Panc1 (cell line): ENCODE results near the gene ACSM3. TPM values are rescaled to one million over a fixed set of nuclear protein-coding genes. Genes with fewer than 3 reads are reported as not detected.

ENCODE experiments used
- ATAC-seq: fragments of 200-7000 bp; cut with Tn5 transposase; 2 replicates; pipeline ENCODE4 v1.9.1; 2020; ENCODE audit warnings: mild to moderate bottlenecking, moderate library complexity
- BruUV-seq: library from RNA; stranded (reverse); fragments of 400-500 nt; replicated peaks from 2 replicates; lab custom pipeline; 2021; lab: Mats Ljungman, UMichigan
- CTCF ChIA-PET: fragments of 300-600 bp; sonication (Branson Sonifier 250); formaldehyde crosslinking; loops from one replicate; lab custom pipeline; 2022; ENCODE audit warnings: antibody characterized with exemption; lab: Charles Lee
- POLR2A ChIA-PET: fragments of 300-600 bp; sonication (Branson Sonifier 250); formaldehyde crosslinking; loops from one replicate; lab custom pipeline; 2022; ENCODE audit warnings: antibody characterized with exemption; lab: Charles Lee
- DNase-seq: peaks from one replicate; pipeline ENCODE4 v3.0.0-alpha.2; 2010; ENCODE audit warnings: low read depth, low spot score
- H3K27ac ChIP-seq: 2 replicates; pipeline ENCODE4 v1.5.1; 2011; ENCODE audit warnings: mild to moderate bottlenecking, low read length, inconsistent platforms
- H3K27me3 ChIP-seq: fragments of 200-500 bp; sonication (Bioruptor generic); 2 replicates; pipeline ENCODE4 v1.6.0; 2014; ENCODE audit warnings: low read length, inconsistent platforms; ENCODE audit not compliant: control insufficient read depth, insufficient read depth
- H3K36me3 ChIP-seq: fragments of 200-500 bp; sonication (Bioruptor generic); 2 replicates; pipeline ENCODE4 v1.5.1; 2014; ENCODE audit warnings: inconsistent platforms, mild to moderate bottlenecking, low read length, moderate library complexity; ENCODE audit not compliant: control insufficient read depth, insufficient read depth
- H3K4me1 ChIP-seq: 2 replicates; pipeline ENCODE4 v1.5.1; 2011; ENCODE audit warnings: inconsistent platforms, mild to moderate bottlenecking, low read length, moderate library complexity; ENCODE audit not compliant: control insufficient read depth, insufficient read depth
- H3K4me3 ChIP-seq, 2 experiments: 2 replicates each; pipeline ENCODE4 v1.5.1; 2011 to 2012; ENCODE audit warnings: low read depth in 2 of 2, low read length in 2 of 2, mild to moderate bottlenecking in 2 of 2, inconsistent platforms in 1 of 2, moderate library complexity in 1 of 2
- H3K9me3 ChIP-seq: fragments of 200-500 bp; sonication (Bioruptor generic); 2 replicates; pipeline ENCODE4 v1.5.1; 2014; ENCODE audit warnings: low read depth, mild to moderate bottlenecking, inconsistent platforms, low read length, moderate library complexity; ENCODE audit not compliant: control insufficient read depth, insufficient read depth
- CTCF ChIP-seq: fragments of 450-650 bp; IDR thresholded peaks from 2 replicates; pipeline ENCODE4 v1.5.1; 2017; ENCODE audit warnings: mild to moderate bottlenecking
- POLR2AphosphoS5 ChIP-seq: IDR thresholded peaks from 2 replicates; pipeline ENCODE4 v1.6.1; 2012; ENCODE audit warnings: mild to moderate bottlenecking, low read depth, low read length, moderate library complexity
- REST ChIP-seq, 2 experiments: IDR thresholded peaks; 2 replicates each; pipeline ENCODE4 v1.6.1; 2011 to 2012; ENCODE audit warnings: low read depth in 2 of 2, control low read depth in 1 of 2, low read length in 1 of 2, mild to moderate bottlenecking in 1 of 2, moderate library complexity in 1 of 2; ENCODE audit not compliant: insufficient read depth in 1 of 2
- SIN3A ChIP-seq: IDR thresholded peaks from 2 replicates; pipeline ENCODE4 v1.6.1; 2012; ENCODE audit warnings: low read depth, mild to moderate bottlenecking, low read length, moderate library complexity, borderline replicate concordance; ENCODE audit not compliant: insufficient read depth
- TCF7L2 ChIP-seq: IDR thresholded peaks from 2 replicates; pipeline ENCODE4 v1.6.1; 2011; ENCODE audit warnings: mild to moderate bottlenecking, low read depth, low read length, inconsistent platforms
- in situ Hi-C: cut with HindIII; loops from 2 replicates; pipeline ENCODE4 v1.10.0; 2016; ENCODE audit warnings: low sequenced_read_pairs, low pct_unique_long_range_greater_than_20kb
- intact Hi-C: fragments of 100-400 bp; cut with micrococcal nuclease; formaldehyde crosslinking; loops from one replicate; pipeline ENCODE4 v1.10.0; 2022; ENCODE audit not compliant: unreplicated experiment
- total RNA-seq: library from RNA; stranded (reverse); gene quantifications from one replicate; pipeline ENCODE4 v1.2.1, GENCODE V29; 2021; ENCODE audit not compliant: unreplicated experiment

Gene ACSM3
- total RNA-seq, 1 experiment from 2014 or later, result 0.44 TPM

- ATAC-seq (no peak), DNase-seq (no peak)
- no peak overlapping the region for H3K27ac ChIP-seq
- in situ Hi-C loops (no loop called here), intact Hi-C loops (no loop called here)
- BruUV-seq, result no TSS peak
- no peak overlapping the region for H3K4me3 ChIP-seq
- ChIA-PET CTCF (interaction anchor here (0.6 kb wide), 1 partner anchor 13 kb away, joined by 9 read pairs; no protein-coding TSS in a partner anchor), POLR2A (no interaction called here)
- H3K27me3 ChIP-seq, result no peaks in the 10 kb centered on the region
- H3K9me3 ChIP-seq, result no peaks in the 10 kb centered on the region
- TF ChIP-seq SIN3A (no peak), CTCF (no peak), TCF7L2 (no peak), POLR2AphosphoS5 (no peak), REST (IDR thresholded peaks at IDR 0.05; ENCODE audit: insufficient read depth in 1 of 2, low read depth in 2 of 2, low read length in 1 of 2) (no peak)
- no peaks in the 10 kb centered on the region for H3K4me1 ChIP-seq
- H3K36me3 ChIP-seq, result peaks cover 34% of the 10 kb centered on the region
These were observed 65.7 kb downstream of the ACSM3 start for GRCh38 chr16:20829536-20829935.

DNA sequence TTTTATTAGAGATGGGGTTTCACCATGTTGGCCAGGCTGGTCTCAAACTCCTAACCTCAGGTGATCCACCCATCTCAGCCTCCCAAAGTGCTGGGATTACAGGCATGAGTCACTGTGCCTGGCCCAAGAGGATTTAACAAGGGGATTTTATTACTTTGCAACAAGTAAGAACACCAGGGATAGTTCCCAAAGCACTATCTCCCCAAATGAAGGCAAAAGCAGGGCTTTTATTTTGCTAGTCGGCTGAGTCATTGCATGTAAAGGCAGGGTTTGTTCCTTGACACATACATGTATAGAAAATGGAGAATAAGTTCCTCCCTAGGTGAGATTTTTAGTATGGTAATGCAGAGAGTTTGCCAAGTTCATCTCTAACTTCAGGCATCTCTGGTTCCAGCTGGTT is 66.6 kb downstream of the ACSM3 start:
- Histone ChIP-seq H3K27ac (no peak overlapping the region), H3K4me3 (no peak overlapping the region), H3K27me3 (no peaks in the 10 kb centered on the region), H3K36me3 (peaks cover 33% of the 10 kb centered on the region), H3K4me1 (no peaks in the 10 kb centered on the region), H3K9me3 (no peaks in the 10 kb centered on the region)
- ChIA-PET CTCF (no interaction called here), POLR2A (no interaction called here)
- BruUV-seq, result no TSS peak
- TF ChIP-seq REST (IDR thresholded peaks at IDR 0.05; ENCODE audit: insufficient read depth in 1 of 2, low read depth in 2 of 2, low read length in 1 of 2), result no peak
- TF ChIP-seq POLR2AphosphoS5, result no peak
- TF ChIP-seq CTCF, result no peak
- no peak for TF ChIP-seq SIN3A
- no peak for TF ChIP-seq TCF7L2
- in situ Hi-C loops, result no loop called here
- ATAC-seq (no peak), DNase-seq (no peak)
- intact Hi-C loops, result no loop called here
